Neural cell (in vitro differentiated cells): Measurements from ENCODE around the gene COL4A2. TPM values are rescaled to one million over a fixed set of nuclear protein-coding genes. Genes with fewer than 3 reads are reported as not detected.

Experiments used
- H2AFZ ChIP-seq: fragments of 200-600, 300-800 bp; sonication (generic), shearing (Covaris generic); 2 replicates; pipeline ENCODE4 v1.6.0; 2014; ENCODE audit warnings: low read depth, mild to moderate bottlenecking, antibody characterized with exemption, low read length, moderate library complexity
- H3F3A ChIP-seq: fragments of 200-600 bp; shearing (Covaris generic); 2 replicates; pipeline ENCODE4 v1.6.1; 2016; ENCODE audit warnings: mild to moderate bottlenecking, moderate library complexity, mixed read lengths, antibody characterized with exemption, low read length; ENCODE audit not compliant: insufficient read depth, poor library complexity, severe bottlenecking
- H3K27ac ChIP-seq: fragments of 200-600, 300-800 bp; sonication (generic), shearing (Covaris generic); 2 replicates; pipeline ENCODE4 v1.5.1; 2014; ENCODE audit warnings: mild to moderate bottlenecking, low read length, moderate library complexity
- H3K27me3 ChIP-seq: fragments of 300-800, 200-600 bp; sonication (generic), shearing (Covaris generic); 2 replicates; pipeline ENCODE4 v1.6.0; 2014; ENCODE audit warnings: mild to moderate bottlenecking, low read depth, low read length, moderate library complexity; ENCODE audit not compliant: insufficient read depth
- H3K36me3 ChIP-seq: fragments of 300-800, 200-600 bp; sonication (generic), shearing (Covaris generic); 2 replicates; pipeline ENCODE4 v1.5.1; 2014; ENCODE audit warnings: mild to moderate bottlenecking, antibody characterized with exemption, low read length, moderate library complexity; ENCODE audit not compliant: insufficient read depth
- H3K4me2 ChIP-seq: fragments of 300-800, 200-600 bp; sonication (generic), shearing (Covaris generic); 2 replicates; pipeline ENCODE4 v1.6.0; 2014; ENCODE audit warnings: mild to moderate bottlenecking, low read length
- H3K4me3 ChIP-seq: fragments of 300-800, 200-600 bp; sonication (generic), shearing (Covaris generic); 2 replicates; pipeline ENCODE4 v1.5.1; 2014; ENCODE audit warnings: mild to moderate bottlenecking, low read length, moderate library complexity
- H3K79me2 ChIP-seq: fragments of 200-600 bp; shearing (Covaris generic); replicated peaks from 2 replicates; pipeline ENCODE4 v1.6.0; 2014; ENCODE audit warnings: mild to moderate bottlenecking, low read length, moderate library complexity; ENCODE audit not compliant: insufficient read depth
- H3K9ac ChIP-seq: fragments of 300-800, 200-600 bp; sonication (generic), shearing (Covaris generic); 2 replicates; pipeline ENCODE4 v1.6.1; 2016; ENCODE audit warnings: mild to moderate bottlenecking, low read length, mixed read lengths
- H3K9me2 ChIP-seq: fragments of 200-600 bp; shearing (Covaris generic); 2 replicates; pipeline ENCODE4 v1.6.1; 2016; ENCODE audit warnings: mild to moderate bottlenecking, low read length, mixed read lengths; ENCODE audit not compliant: insufficient read depth
- H3K9me3 ChIP-seq: fragments of 200-600, 300-800 bp; sonication (generic), shearing (Covaris generic); 2 replicates; pipeline ENCODE4 v1.6.1; 2016; ENCODE audit warnings: mild to moderate bottlenecking, mixed run types, low read length, moderate library complexity, mixed read lengths
- H4K20me1 ChIP-seq: fragments of 200-600 bp; shearing (Covaris generic); 2 replicates; pipeline ENCODE4 v1.6.1; 2016; ENCODE audit warnings: mild to moderate bottlenecking, mixed run types; ENCODE audit not compliant: insufficient read depth
- EP300 ChIP-seq: fragments of 450-650 bp; conservative IDR thresholded peaks from 2 replicates; pipeline ENCODE4 v1.6.1; 2014; ENCODE audit warnings: antibody characterized with exemption, mild to moderate bottlenecking, moderate library complexity; ENCODE audit not compliant: poor library complexity, severe bottlenecking
- EZH2 ChIP-seq: fragments of 200-600, 300-800 bp; shearing (Covaris generic), sonication (generic); IDR thresholded peaks from 2 replicates; pipeline ENCODE4 v1.6.1; 2014; ENCODE audit warnings: antibody characterized with exemption, low read length, borderline replicate concordance, mild to moderate bottlenecking; ENCODE audit not compliant: insufficient read depth, poor library complexity, severe bottlenecking
- MXI1 ChIP-seq: fragments of 450-650 bp; conservative IDR thresholded peaks from 2 replicates; pipeline ENCODE4 v1.6.1; 2014; ENCODE audit warnings: antibody characterized with exemption, mild to moderate bottlenecking; ENCODE audit not compliant: poor library complexity, severe bottlenecking
- POLR2AphosphoS5 ChIP-seq: IDR thresholded peaks from 2 replicates; pipeline ENCODE4 v1.6.1; 2012
- RAD21 ChIP-seq: fragments of 450-650 bp; conservative IDR thresholded peaks from 2 replicates; pipeline ENCODE4 v1.6.1; 2014; ENCODE audit warnings: antibody characterized with exemption, mild to moderate bottlenecking, moderate library complexity
- SMC3 ChIP-seq: fragments of 450-650 bp; conservative IDR thresholded peaks from 2 replicates; pipeline ENCODE4 v1.6.1; 2014; ENCODE audit warnings: antibody characterized with exemption, mild to moderate bottlenecking, moderate library complexity; ENCODE audit not compliant: poor library complexity
- TAF1 ChIP-seq: IDR thresholded peaks from 2 replicates; pipeline ENCODE4 v1.6.1; 2012; ENCODE audit warnings: low read depth
- polyA plus RNA-seq: library from polyadenylated mRNA; depleted of rRNA; stranded (reverse); fragments of >200 nt; gene quantifications from 2 replicates; pipeline ENCODE4 v1.2.3, GENCODE V29; 2014
- TF ChIP-seq, protein P1 (sequence below): fragments of 450-650 bp; IDR thresholded peaks from 2 replicates; pipeline ENCODE4 v1.5.1; 2014; ENCODE audit warnings: antibody characterized with exemption, mild to moderate bottlenecking, moderate library complexity; ENCODE audit not compliant: poor library complexity, severe bottlenecking
- TF ChIP-seq, protein P2 (sequence below): IDR thresholded peaks from 2 replicates; pipeline ENCODE4 v1.6.1; 2012; ENCODE audit warnings: borderline replicate concordance

The COL4A2 gene
- polyA plus RNA-seq, 1 donor from 2014 or later = 30.8 TPM

DNA sequence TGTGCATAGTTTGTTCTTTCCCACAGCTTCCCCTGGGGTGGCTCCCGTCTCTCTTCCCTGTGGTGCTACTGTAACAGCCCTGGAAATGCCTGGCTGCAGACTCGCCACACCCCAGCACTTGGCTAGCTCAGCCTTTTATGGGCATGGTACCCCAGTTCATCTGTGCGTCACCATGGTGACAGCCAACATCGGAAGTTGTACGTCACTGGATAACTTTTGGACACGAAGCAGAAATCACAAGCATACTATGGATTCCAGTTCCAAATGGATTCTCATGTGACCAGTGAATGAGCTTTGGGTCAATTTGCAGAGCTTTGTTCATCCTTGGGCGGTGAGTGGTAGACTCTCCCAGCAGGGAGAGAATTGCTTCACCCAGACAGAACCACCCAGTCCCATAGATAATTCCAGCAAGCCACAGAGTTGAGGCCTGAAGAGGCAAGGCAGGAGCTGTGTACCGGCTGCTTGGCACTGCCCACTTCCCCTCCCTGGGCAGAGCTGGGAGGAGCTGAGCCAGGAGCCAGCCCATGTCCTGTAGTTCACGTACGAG lies 54.4 kb downstream of the COL4A2 start:
- no peak for TF ChIP-seq RAD21
- no peak for TF ChIP-seq TAF1
- TF ChIP-seq EP300 = no peak
- TF ChIP-seq SMC3 = no peak
- TF ChIP-seq, protein P1, sequence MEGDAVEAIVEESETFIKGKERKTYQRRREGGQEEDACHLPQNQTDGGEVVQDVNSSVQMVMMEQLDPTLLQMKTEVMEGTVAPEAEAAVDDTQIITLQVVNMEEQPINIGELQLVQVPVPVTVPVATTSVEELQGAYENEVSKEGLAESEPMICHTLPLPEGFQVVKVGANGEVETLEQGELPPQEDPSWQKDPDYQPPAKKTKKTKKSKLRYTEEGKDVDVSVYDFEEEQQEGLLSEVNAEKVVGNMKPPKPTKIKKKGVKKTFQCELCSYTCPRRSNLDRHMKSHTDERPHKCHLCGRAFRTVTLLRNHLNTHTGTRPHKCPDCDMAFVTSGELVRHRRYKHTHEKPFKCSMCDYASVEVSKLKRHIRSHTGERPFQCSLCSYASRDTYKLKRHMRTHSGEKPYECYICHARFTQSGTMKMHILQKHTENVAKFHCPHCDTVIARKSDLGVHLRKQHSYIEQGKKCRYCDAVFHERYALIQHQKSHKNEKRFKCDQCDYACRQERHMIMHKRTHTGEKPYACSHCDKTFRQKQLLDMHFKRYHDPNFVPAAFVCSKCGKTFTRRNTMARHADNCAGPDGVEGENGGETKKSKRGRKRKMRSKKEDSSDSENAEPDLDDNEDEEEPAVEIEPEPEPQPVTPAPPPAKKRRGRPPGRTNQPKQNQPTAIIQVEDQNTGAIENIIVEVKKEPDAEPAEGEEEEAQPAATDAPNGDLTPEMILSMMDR = no peak
- no peak for TF ChIP-seq MXI1
- TF ChIP-seq EZH2 = no peak
- TF ChIP-seq, protein P2, sequence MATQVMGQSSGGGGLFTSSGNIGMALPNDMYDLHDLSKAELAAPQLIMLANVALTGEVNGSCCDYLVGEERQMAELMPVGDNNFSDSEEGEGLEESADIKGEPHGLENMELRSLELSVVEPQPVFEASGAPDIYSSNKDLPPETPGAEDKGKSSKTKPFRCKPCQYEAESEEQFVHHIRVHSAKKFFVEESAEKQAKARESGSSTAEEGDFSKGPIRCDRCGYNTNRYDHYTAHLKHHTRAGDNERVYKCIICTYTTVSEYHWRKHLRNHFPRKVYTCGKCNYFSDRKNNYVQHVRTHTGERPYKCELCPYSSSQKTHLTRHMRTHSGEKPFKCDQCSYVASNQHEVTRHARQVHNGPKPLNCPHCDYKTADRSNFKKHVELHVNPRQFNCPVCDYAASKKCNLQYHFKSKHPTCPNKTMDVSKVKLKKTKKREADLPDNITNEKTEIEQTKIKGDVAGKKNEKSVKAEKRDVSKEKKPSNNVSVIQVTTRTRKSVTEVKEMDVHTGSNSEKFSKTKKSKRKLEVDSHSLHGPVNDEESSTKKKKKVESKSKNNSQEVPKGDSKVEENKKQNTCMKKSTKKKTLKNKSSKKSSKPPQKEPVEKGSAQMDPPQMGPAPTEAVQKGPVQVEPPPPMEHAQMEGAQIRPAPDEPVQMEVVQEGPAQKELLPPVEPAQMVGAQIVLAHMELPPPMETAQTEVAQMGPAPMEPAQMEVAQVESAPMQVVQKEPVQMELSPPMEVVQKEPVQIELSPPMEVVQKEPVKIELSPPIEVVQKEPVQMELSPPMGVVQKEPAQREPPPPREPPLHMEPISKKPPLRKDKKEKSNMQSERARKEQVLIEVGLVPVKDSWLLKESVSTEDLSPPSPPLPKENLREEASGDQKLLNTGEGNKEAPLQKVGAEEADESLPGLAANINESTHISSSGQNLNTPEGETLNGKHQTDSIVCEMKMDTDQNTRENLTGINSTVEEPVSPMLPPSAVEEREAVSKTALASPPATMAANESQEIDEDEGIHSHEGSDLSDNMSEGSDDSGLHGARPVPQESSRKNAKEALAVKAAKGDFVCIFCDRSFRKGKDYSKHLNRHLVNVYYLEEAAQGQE = no peak
- no peak for TF ChIP-seq POLR2AphosphoS5
- no peak overlapping the region for H3K4me3 ChIP-seq
- H3K27me3 ChIP-seq = no peaks in the 10 kb centered on the region
- H2AFZ ChIP-seq = no peak overlapping the region
- H3F3A ChIP-seq = no peaks in the 10 kb centered on the region
- no peaks in the 10 kb centered on the region for H4K20me1 ChIP-seq
- H3K9ac ChIP-seq = no peak overlapping the region
- H3K27ac ChIP-seq = no peak overlapping the region
- no peaks in the 10 kb centered on the region for H3K79me2 ChIP-seq
- no peaks in the 10 kb centered on the region for H3K9me2 ChIP-seq
- H3K4me2 ChIP-seq = no peak overlapping the region
- no peaks in the 10 kb centered on the region for H3K36me3 ChIP-seq
- no peaks in the 10 kb centered on the region for H3K9me3 ChIP-seq

DNA sequence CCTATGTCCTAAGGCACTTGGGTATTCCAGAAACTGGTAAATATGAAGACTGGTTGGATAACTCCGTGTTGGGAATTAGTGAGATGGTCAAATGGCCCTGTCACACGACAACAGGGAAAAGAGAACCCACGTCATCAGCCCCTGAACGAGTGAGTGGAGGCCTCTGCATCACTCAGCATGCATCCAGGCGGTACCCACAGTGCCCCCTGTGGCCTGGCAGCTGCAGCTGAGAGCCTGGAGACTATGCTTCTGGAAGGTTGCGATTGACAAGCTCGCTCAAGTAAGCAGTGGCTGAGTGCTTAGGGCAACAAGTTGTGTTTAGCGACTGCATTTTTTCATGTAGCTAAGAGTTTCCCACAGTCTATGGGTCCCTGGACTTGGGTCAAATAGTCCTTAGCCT lies 55.9 kb downstream of the COL4A2 start:
- H3K9me2 ChIP-seq = no peaks in the 10 kb centered on the region
- H3K36me3 ChIP-seq = no peaks in the 10 kb centered on the region
- no peaks in the 10 kb centered on the region for H4K20me1 ChIP-seq
- H3K9me3 ChIP-seq = no peaks in the 10 kb centered on the region
- no peak overlapping the region for H2AFZ ChIP-seq
- no peaks in the 10 kb centered on the region for H3F3A ChIP-seq
- no peaks in the 10 kb centered on the region for H3K79me2 ChIP-seq
- no peak overlapping the region for H3K4me2 ChIP-seq
- TF ChIP-seq RAD21 (no peak), EZH2 (no peak), SMC3 (no peak), EP300 (no peak), MXI1 (no peak), POLR2AphosphoS5 (no peak), TAF1 (no peak)
- TF ChIP-seq, protein P1 = no peak
- TF ChIP-seq, protein P2 = no peak
- no peak overlapping the region for H3K27ac ChIP-seq
- H3K27me3 ChIP-seq = no peaks in the 10 kb centered on the region
- H3K4me3 ChIP-seq = no peak overlapping the region
- H3K9ac ChIP-seq = no peak overlapping the region
